ENCODE data around the gene MOGAT2.

The MOGAT2 gene

GRCh38 chr11:75757651-75758050 is 40.0 kb downstream of the MOGAT2 start:
- no peak for TF ChIP-seq SIN3A (IDR thresholded peaks at IDR 0.05; ENCODE audit: borderline replicate concordance, insufficient read depth, low read length)
- no peak for TF ChIP-seq TAF1 (IDR thresholded peaks at IDR 0.05; ENCODE audit: borderline replicate concordance, insufficient read depth, low read length)
- no peak for TF ChIP-seq REST (IDR thresholded peaks at IDR 0.05; ENCODE audit: insufficient read depth in 1 of 2, low read depth in 2 of 2, low read length in 2 of 2)
- no peak for TF ChIP-seq POLR2AphosphoS5 (IDR thresholded peaks at IDR 0.05; ENCODE audit: low read depth, low read length)
- TF ChIP-seq FOXP2 (optimal IDR thresholded peaks at IDR 0.05; ENCODE audit: borderline replicate concordance, extremely low read depth, extremely low read length, insufficient read depth): no peak

- TF ChIP-seq TAF1 (IDR thresholded peaks at IDR 0.05; ENCODE audit: borderline replicate concordance, insufficient read depth, low read length) (no peak), FOXP2 (optimal IDR thresholded peaks at IDR 0.05; ENCODE audit: borderline replicate concordance, extremely low read depth, extremely low read length, insufficient read depth) (no peak), SIN3A (IDR thresholded peaks at IDR 0.05; ENCODE audit: borderline replicate concordance, insufficient read depth, low read length) (no peak), POLR2AphosphoS5 (IDR thresholded peaks at IDR 0.05; ENCODE audit: low read depth, low read length) (no peak), REST (IDR thresholded peaks at IDR 0.05; ENCODE audit: insufficient read depth in 1 of 2, low read depth in 2 of 2, low read length in 2 of 2) (no peak)
Observed at GRCh38 chr11:75759832-75760231, 42.2 kb downstream of the MOGAT2 start.

- TF ChIP-seq SIN3A (IDR thresholded peaks at IDR 0.05; ENCODE audit: borderline replicate concordance, insufficient read depth, low read length): no peak
Observed at GRCh38 chr11:75760243-75760642, 42.6 kb downstream of the MOGAT2 start.

- TF ChIP-seq SIN3A (IDR thresholded peaks at IDR 0.05; ENCODE audit: borderline replicate concordance, insufficient read depth, low read length): no peak
- no peak for TF ChIP-seq REST (IDR thresholded peaks at IDR 0.05; ENCODE audit: insufficient read depth in 1 of 2, low read depth in 2 of 2, low read length in 2 of 2)
- TF ChIP-seq POLR2AphosphoS5 (IDR thresholded peaks at IDR 0.05; ENCODE audit: low read depth, low read length): no peak
- TF ChIP-seq TAF1 (IDR thresholded peaks at IDR 0.05; ENCODE audit: borderline replicate concordance, insufficient read depth, low read length): no peak
- TF ChIP-seq FOXP2 (optimal IDR thresholded peaks at IDR 0.05; ENCODE audit: borderline replicate concordance, extremely low read depth, extremely low read length, insufficient read depth): no peak
Observed at GRCh38 chr11:75760710-75761493, 43.3 kb downstream of the MOGAT2 start.

GRCh38 chr11:75762158-75762557 is 44.5 kb downstream of the MOGAT2 start:
- TF ChIP-seq FOXP2 (optimal IDR thresholded peaks at IDR 0.05; ENCODE audit: borderline replicate concordance, extremely low read depth, extremely low read length, insufficient read depth) (no peak), REST (IDR thresholded peaks at IDR 0.05; ENCODE audit: insufficient read depth in 1 of 2, low read depth in 2 of 2, low read length in 2 of 2) (no peak), TAF1 (IDR thresholded peaks at IDR 0.05; ENCODE audit: borderline replicate concordance, insufficient read depth, low read length) (no peak), SIN3A (IDR thresholded peaks at IDR 0.05; ENCODE audit: borderline replicate concordance, insufficient read depth, low read length) (no peak), POLR2AphosphoS5 (IDR thresholded peaks at IDR 0.05; ENCODE audit: low read depth, low read length) (no peak)

Data from PFSK-1 (cell line).